ENCODE data around the gene PPP2R5D. TPM values are rescaled to one million over a fixed set of nuclear protein-coding genes. Genes with fewer than 3 reads are reported as not detected.
"Not testable (repeated sequence)": the region's sequence is repeated elsewhere in the genome, so short reads cannot be mapped to it uniquely, and the experiment has no call there.

PPP2R5D gene
- polyA plus RNA-seq (ENCODE audit: low read depth in 6 of 6), result 10 to 100 TPM; 13.6 to 23.8 (median 14.5) TPM

DNA sequence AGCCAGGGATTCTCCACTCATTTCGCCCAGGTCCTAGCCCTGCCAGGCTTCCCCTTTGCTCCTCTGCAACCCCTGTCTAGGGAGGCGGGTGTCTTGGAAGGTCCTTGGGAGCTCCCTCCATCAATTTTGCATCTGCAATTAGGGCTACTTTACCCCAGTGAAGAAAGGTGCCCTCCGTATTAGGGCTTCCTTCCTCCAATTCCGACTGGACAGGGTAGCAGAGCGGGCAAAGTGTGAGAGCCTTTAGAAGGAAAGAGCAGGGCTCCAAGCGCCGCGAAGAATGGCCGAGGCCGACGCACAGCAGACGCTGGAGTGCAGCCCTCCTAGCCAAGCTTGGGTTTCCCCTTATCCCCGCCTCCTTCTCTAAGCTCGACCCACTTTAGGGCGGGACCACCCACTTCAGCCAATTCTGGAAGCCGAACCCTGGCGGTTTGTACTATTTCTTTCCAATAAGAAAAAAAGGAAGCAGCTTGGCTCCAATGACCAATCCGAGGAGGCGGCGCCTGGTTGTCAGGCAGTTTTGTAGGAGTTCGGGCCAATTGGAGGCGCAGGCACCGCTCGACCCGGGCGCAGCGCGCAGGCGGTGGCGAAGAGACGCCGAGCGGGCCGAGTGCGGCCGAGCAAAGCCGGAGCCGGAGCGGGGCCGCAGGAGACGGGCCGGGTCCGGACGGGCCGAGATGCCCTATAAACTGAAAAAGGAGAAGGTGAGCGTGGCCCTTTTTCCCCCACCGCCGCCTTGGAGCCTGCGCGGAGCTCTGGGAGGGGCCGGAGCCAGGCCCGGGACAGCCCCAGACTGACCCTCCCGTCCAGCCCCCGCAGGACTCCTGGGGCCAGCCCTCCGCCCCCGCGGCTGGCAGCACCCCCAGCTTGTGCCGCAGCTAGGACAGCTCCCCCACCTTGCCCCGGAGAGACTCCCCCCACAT is at the start of gene PPP2R5D:
TSS of gene PPP2R5D (plus strand) at position 570 of the 923 bp plus-strand sequence. CDS start at position 678, 108 bp downstream.
- H3K27me3 Mint-ChIP-seq, result no peaks in the 10 kb centered on the region
- H3K27ac Mint-ChIP-seq, result peak within 1 kb of the TSS; percentile 87 to 96 (median 94)
- H3K9me3 Mint-ChIP-seq, result no peaks in the 10 kb centered on the region
- no peaks in the 10 kb centered on the region for H3K36me3 Mint-ChIP-seq
- DNase-seq, result peak; percentile 98
- peak; percentile 91 to 93 for ATAC-seq (ENCODE audit: low read depth in 2 of 2)
- H3K4me1 Mint-ChIP-seq, result peaks cover 53 to 58% (median 57%) of the 10 kb centered on the region in 3 donors
- peak within 1 kb of the TSS; percentile 89 to 97 (median 94) for H3K4me3 Mint-ChIP-seq

DNA sequence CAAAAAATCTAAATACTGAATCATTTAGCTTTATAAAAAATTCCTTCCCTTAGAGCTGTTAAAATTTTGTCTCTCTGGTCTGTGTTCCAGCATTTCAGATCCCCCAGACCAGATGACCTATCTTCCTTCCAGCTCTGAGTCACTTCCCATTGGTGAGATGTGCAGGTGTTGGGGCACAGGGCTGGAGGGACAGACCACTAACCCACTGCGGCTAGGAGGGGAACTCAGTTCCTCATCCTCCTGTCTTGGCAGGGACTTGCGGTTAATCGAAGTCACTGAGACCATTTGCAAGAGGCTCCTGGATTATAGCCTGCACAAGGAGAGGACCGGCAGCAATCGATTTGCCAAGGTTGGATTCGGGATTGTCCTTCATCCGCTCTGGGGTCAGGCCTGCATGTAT is 49.0 kb upstream of the PPP2R5D start:
- DNase-seq (no peak), ATAC-seq (ENCODE audit: low read depth in 2 of 2) (no peak)
- H3K4me3 Mint-ChIP-seq, result peak overlapping the region in 2 of 8 donors; percentile 39 to 59
- peaks cover 44 to 65% (median 59%) of the 10 kb centered on the region in 3 donors for H3K4me1 Mint-ChIP-seq
- peaks cover 17 to 25% of the 10 kb centered on the region in 2 donors for H3K36me3 Mint-ChIP-seq
- no peaks in the 10 kb centered on the region for H3K27me3 Mint-ChIP-seq
- H3K9me3 Mint-ChIP-seq, result peaks cover 0 to 2% (median 0%) of the 10 kb centered on the region in 7 donors
- H3K27ac Mint-ChIP-seq, result peak overlapping the region in 3 of 6 donors; percentile 67 to 90 (median 86)

DNA sequence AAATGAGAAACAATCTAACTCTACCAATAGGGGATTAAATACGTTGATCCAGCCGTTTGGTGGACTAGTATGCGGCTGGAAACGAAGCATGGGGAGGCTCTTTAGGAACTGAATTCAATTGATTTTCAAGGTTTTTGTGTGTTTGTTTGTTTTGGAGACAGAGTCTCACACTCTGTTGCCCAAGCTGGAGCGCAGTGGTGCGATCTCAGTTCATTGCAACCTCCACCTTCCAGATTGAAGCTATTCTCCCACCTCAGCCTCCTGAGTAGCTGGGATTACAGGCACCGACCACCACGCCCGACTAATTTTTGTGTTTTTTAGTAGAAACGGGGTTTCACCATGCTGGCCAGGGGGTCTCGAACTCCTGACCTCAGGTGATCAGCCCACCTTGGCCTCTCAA is 48.0 kb upstream of the PPP2R5D start:
- no peak for ATAC-seq (ENCODE audit: low read depth in 2 of 2)

DNA sequence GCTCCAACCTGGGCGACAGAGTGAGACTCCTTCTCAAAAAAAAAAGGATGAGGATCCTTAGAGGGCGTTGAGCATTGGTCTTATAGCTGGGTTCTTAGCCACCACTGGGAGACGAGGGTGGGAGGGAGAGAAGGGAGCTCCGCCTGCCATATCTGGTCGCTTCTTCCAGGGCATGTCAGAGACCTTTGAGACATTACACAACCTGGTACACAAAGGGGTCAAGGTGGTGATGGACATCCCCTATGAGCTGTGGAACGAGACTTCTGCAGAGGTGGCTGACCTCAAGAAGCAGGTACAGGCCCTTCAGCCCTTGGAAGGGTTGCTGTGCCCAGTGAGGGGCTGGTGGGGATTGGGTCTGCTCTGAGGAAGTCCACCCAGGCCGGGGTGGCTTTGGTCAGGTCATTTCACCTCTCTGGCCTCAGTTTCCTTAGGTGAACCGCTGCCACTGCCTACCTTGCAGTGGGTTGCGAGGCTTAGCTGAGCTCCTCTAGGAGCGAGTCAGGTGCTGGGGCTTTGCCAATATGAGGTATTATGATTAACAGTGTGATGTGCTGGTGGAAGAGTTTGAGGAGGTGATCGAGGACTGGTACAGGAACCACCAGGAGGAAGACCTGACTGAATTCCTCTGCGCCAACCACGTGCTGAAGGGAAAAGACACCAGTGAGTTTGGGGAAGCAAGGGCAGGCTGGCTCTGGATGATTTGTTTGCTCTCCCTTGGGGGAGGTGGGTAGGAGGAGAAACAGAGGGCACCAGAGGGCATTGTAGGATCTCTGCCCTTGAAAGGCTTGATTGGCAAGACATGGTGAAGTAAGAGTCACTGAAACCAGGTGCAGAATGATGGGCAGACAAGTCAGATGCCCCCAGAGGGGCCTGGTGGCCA is 46.6 kb upstream of the PPP2R5D start:
- peaks cover 29 to 42% (median 36%) of the 10 kb centered on the region in 3 donors for H3K4me1 Mint-ChIP-seq
- H3K27me3 Mint-ChIP-seq, result no peaks in the 10 kb centered on the region
- ATAC-seq (ENCODE audit: low read depth in 2 of 2) (no peak), DNase-seq (no peak)
- H3K9me3 Mint-ChIP-seq, result peaks cover 0 to 2% (median 0%) of the 10 kb centered on the region in 7 donors
- H3K4me3 Mint-ChIP-seq, result peak overlapping the region in 1 of 8 donors; percentile 36
- H3K27ac Mint-ChIP-seq, result peak overlapping the region; percentile 33 to 86 (median 74)
- H3K36me3 Mint-ChIP-seq, result peaks cover 10 to 16% of the 10 kb centered on the region in 2 donors

More for the DNA sequence above, 48.0 kb upstream of the PPP2R5D start:
- Mint-ChIP-seq H3K4me1 (peaks cover 38 to 54% (median 50%) of the 10 kb centered on the region in 3 donors), H3K27ac (peak overlapping the region in 1 of 6 donors; percentile 32), H3K4me3 (peak overlapping the region in 1 of 8 donors; percentile 5), H3K9me3 (peaks cover 0 to 2% (median 0%) of the 10 kb centered on the region in 7 donors), H3K36me3 (peaks cover 16 to 23% of the 10 kb centered on the region in 2 donors), H3K27me3 (no peaks in the 10 kb centered on the region)
- no peak for DNase-seq

DNA sequence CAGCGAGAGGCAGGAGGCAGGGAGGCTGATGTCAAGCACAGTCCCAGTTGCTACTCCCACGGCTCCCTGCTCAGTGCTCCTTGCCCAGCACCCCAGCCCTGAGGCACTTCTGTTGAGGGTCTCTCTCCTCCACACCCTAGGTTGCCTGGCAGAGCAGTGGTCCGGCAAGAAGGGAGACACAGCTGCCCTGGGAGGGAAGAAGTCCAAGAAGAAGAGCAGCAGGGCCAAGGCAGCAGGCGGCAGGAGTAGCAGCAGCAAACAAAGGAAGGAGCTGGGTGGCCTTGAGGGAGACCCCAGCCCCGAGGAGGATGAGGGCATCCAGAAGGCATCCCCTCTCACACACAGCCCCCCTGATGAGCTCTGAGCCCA is 46.0 kb upstream of the PPP2R5D start:
- no peaks in the 10 kb centered on the region for H3K27me3 Mint-ChIP-seq
- peak overlapping the region in 1 of 8 donors; percentile 36 for H3K4me3 Mint-ChIP-seq
- peaks cover 0 to 2% (median 0%) of the 10 kb centered on the region in 7 donors for H3K9me3 Mint-ChIP-seq
- DNase-seq (no peak), ATAC-seq (ENCODE audit: low read depth in 2 of 2) (no peak)
- H3K4me1 Mint-ChIP-seq, result peaks cover 25 to 36% (median 30%) of the 10 kb centered on the region in 3 donors
- peak overlapping the region in 2 of 6 donors; percentile 72 to 76 for H3K27ac Mint-ChIP-seq
- peaks cover 10 to 16% of the 10 kb centered on the region in 2 donors for H3K36me3 Mint-ChIP-seq

DNA sequence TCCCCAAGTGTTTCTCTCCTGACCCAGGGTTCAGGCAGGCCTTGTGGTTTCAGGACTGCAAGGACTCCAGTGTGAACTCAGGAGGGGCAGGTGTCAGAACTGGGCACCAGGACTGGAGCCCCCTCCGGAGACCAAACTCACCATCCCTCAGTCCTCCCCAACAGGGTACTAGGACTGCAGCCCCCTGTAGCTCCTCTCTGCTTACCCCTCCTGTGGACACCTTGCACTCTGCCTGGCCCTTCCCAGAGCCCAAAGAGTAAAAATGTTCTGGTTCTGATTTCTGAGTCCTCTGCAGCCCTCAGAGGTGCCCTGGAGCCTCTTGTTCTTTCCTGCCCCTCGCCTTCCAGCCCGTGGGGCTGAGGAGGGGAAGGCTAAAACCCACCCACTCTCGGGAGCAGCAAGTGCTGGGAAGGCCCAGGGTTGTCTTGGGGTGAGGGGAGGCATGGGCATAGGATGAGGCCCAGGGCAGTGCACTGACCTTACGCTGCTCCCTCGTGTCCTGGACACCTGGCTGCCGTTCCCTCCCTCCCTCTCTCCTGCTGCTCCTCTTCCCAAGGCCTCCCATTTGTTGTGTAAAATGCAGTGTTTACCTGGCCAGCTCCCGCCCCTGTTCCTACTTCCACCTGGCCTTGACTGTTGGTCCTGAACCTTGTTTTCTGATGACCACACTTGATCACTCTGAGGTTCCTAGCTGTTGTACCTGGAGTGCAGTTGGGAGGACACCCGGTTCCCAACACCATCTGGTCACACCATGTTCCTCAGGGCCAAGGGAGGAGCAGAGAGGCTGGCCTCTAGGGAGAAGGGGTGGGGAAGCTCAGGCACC is 45.2 kb upstream of the PPP2R5D start:
- Mint-ChIP-seq H3K4me1 (peaks cover 20 to 28% (median 25%) of the 10 kb centered on the region in 3 donors), H3K36me3 (peaks cover 10 to 16% of the 10 kb centered on the region in 2 donors), H3K4me3 (no peak overlapping the region), H3K27ac (peak overlapping the region in 4 of 6 donors; percentile 22 to 86 (median 76)), H3K27me3 (no peaks in the 10 kb centered on the region), H3K9me3 (peaks cover 0 to 2% (median 0%) of the 10 kb centered on the region in 7 donors)
- DNase-seq (no peak), ATAC-seq (ENCODE audit: low read depth in 2 of 2) (no peak)

DNA sequence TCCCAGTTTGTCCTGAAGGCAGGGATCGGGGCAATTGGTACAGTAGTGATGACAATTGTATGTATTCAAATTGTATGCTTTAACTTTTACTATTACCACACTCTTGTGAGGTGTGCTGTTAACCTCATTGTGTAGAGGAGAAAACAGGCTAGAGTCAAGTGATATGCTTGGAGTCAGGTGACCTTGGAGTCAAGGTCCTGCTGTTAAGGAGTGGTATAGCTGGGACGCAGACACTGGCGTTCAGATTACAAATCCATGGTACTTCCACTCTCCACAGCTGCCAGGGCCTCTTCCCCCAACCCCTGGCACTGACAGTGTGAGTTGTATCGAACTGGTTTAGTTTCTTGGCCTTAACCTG is 44.6 kb upstream of the PPP2R5D start:
- DNase-seq, result no peak
- H3K9me3 Mint-ChIP-seq, result peaks cover 0 to 2% (median 0%) of the 10 kb centered on the region in 7 donors
- H3K27ac Mint-ChIP-seq, result peak overlapping the region in 1 of 6 donors; percentile 72
- peaks cover 20 to 25% (median 23%) of the 10 kb centered on the region in 3 donors for H3K4me1 Mint-ChIP-seq
- ATAC-seq (ENCODE audit: low read depth in 2 of 2), result no peak
- H3K4me3 Mint-ChIP-seq, result no peak overlapping the region
- H3K27me3 Mint-ChIP-seq, result no peaks in the 10 kb centered on the region
- H3K36me3 Mint-ChIP-seq, result peaks cover 10 to 16% of the 10 kb centered on the region in 2 donors

DNA sequence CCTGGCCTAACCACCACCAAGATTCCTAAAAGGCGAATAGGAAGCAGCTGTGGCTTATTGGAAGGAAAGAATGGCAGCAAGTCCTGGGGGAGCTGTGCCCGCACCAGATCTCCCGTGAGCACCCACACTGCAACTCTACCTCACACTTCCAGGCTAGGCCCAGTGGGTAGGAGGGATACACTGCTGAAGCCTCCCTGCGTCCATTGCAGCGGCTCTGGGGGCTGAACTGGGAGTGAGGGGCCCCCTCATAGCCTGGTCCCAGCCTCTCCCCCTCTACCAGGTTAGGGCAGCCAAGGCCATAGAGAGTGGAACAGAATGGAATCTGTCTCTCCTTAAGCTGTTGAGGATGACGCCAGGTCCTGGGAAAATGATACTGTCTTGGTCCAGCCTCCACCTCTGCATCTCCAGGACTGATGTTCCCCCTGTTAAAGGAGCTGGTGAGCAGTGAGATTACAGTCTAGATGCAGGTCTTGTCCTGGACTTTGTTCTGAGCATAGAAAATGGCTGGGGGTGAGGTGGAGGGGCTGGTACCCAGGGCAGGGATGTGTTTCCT is 43.8 kb upstream of the PPP2R5D start:
- H3K36me3 Mint-ChIP-seq, result peaks cover 10 to 16% of the 10 kb centered on the region in 2 donors
- H3K4me3 Mint-ChIP-seq, result no peak overlapping the region
- H3K4me1 Mint-ChIP-seq, result peaks cover 19 to 25% (median 20%) of the 10 kb centered on the region in 3 donors
- no peaks in the 10 kb centered on the region for H3K27me3 Mint-ChIP-seq
- H3K27ac Mint-ChIP-seq, result peak overlapping the region in 4 of 6 donors; percentile 42 to 74 (median 63)
- peaks cover 0 to 2% (median 0%) of the 10 kb centered on the region in 7 donors for H3K9me3 Mint-ChIP-seq
- DNase-seq (no peak), ATAC-seq (ENCODE audit: low read depth in 2 of 2) (no peak)

DNA sequence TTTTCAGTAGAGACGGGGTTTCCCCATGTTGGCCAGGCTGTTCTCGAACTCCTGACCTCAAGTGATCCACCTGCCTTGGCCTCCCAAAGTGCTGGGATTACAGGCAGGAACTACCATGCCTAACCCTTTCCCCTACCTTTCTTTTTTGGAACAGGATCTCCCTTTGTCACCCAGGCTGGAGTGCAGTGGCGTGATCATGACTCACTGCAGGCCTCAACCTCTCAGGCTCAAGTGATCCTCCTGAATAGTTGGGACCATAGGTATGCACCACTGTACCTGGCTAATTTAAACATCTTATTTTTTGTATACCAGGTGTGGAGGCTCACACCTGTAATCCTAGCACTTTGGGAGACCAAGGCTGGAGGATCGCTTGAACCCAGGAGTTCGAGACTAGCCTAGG is 43.0 kb upstream of the PPP2R5D start:
- DNase-seq; ATAC-seq (ENCODE audit: low read depth in 2 of 2); H3K4me3 Mint-ChIP-seq; H3K9me3 Mint-ChIP-seq; H3K27me3 Mint-ChIP-seq: not testable (repeated sequence)
- H3K27ac Mint-ChIP-seq, result peak overlapping the region in 4 of 6 donors; percentile 30 to 74 (median 52)
- peaks cover 15 to 16% of the 10 kb centered on the region in 2 donors for H3K36me3 Mint-ChIP-seq
- H3K4me1 Mint-ChIP-seq, result peaks cover 17 to 25% (median 20%) of the 10 kb centered on the region in 3 donors

DNA sequence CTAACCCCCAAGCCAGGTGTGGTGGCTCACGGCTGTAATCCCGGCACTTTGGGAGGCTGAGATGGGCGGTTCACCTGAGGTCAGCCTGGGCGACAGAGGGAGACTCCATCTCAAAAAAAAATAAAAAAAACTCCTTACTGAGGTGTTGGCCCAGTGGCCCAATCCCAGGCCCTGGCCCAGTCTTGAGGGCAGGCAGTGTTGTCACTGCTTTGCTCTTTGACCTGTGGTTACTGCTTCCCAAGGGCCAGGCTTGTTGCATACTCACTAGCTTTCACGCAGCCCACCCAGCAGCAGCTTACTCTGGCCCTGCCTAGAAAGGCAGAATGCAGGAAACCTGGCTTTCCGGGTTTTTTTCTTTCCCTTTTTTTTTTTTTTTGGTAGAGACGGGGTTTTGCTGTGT is 41.9 kb upstream of the PPP2R5D start:
- Mint-ChIP-seq H3K36me3 (peaks cover 9 to 11% of the 10 kb centered on the region in 2 donors), H3K27ac (peak overlapping the region in 3 of 6 donors; percentile 49 to 81 (median 73)), H3K9me3 (peaks cover 0 to 2% (median 0%) of the 10 kb centered on the region in 7 donors), H3K4me3 (peak overlapping the region in 2 of 8 donors; percentile 47 to 59), H3K27me3 (no peaks in the 10 kb centered on the region), H3K4me1 (peaks cover 10 to 17% (median 15%) of the 10 kb centered on the region in 3 donors)
- ATAC-seq (ENCODE audit: low read depth in 2 of 2) (no peak), DNase-seq (no peak)

DNA sequence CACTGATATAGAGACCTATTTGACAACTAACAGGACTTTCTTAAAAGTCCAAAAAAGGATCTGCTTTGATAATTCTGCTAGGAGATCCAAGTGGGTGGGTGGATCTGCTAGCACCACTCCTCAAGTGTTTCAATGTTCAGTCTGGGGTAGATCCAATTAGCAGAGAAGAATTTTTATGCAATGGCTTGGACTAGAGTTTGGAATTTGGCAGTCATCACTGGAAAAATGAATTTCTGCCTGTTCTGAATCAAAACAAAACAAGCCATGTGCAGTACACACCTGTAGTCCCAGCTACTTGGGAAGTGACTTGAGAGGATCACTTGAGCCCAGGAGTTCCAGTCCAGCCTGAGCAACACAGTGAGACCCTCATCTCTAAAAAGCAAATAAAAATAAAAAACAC is 36.4 kb upstream of the PPP2R5D start:
- H3K27ac Mint-ChIP-seq, result peak overlapping the region in 1 of 6 donors; percentile 28

DNA sequence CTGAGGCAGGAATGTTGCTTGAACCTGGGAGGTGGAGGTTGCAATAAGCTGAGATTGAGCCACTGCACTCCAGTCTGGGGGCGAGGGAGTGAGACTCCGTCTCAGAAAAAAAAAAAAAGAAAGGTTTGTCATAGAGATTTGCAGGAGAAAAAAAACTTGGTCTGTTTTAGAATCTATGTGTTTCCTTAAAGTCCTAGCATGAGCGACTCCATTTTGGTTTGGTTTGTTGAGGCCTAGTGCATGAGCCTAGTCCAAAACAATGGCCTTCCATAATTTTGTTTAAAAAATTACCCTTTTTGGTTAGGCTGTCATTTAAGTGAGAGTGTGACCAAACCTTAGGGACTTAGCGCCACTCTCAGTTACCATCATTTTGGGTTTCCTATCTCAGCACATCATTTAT is 32.0 kb upstream of the PPP2R5D start:
- peaks cover 0 to 5% of the 10 kb centered on the region in 2 donors for H3K36me3 Mint-ChIP-seq
- H3K4me3 Mint-ChIP-seq, result no peak overlapping the region
- no peaks in the 10 kb centered on the region for H3K9me3 Mint-ChIP-seq
- peak overlapping the region in 2 of 6 donors; percentile 21 to 29 for H3K27ac Mint-ChIP-seq
- H3K4me1 Mint-ChIP-seq, result no peaks in the 10 kb centered on the region
- H3K27me3 Mint-ChIP-seq, result no peaks in the 10 kb centered on the region
- no peak for DNase-seq
- no peak for ATAC-seq (ENCODE audit: low read depth in 2 of 2)

More for the DNA sequence above, 36.4 kb upstream of the PPP2R5D start:
- Mint-ChIP-seq H3K4me1 (peaks cover 0 to 3% (median under 1%) of the 10 kb centered on the region in 3 donors), H3K27me3 (no peaks in the 10 kb centered on the region), H3K9me3 (no peaks in the 10 kb centered on the region), H3K4me3 (no peak overlapping the region), H3K36me3 (peaks cover 0 to 10% of the 10 kb centered on the region in 2 donors)
- DNase-seq (no peak), ATAC-seq (ENCODE audit: low read depth in 2 of 2) (no peak)
